Choroid plexus epithelial cell (primary cell): ENCODE data around the gene ARNT2.

Experiments
- DNase-seq: peaks from one replicate; pipeline ENCODE4 v3.0.0-alpha.2; 2010; ENCODE audit warnings: low read depth
- H3K4me3 ChIP-seq: 2 replicates; pipeline ENCODE4 v1.5.1; 2011; ENCODE audit warnings: low read depth, mild to moderate bottlenecking, control low read depth, low read length, moderate library complexity
- CTCF ChIP-seq: conservative IDR thresholded peaks from 2 replicates; pipeline ENCODE4 v1.5.1; 2011; ENCODE audit warnings: low read depth, mild to moderate bottlenecking, control low read depth, inconsistent platforms, low read length, moderate library complexity

The ARNT2 gene

GRCh38 chr15:80549191-80549590 lies 145.0 kb downstream of the ARNT2 start:
- no peak for TF ChIP-seq CTCF
- DNase-seq, result peak; percentile 86
- peak overlapping the region; percentile 35 for H3K4me3 ChIP-seq

GRCh38 chr15:80549654-80550053 lies 145.5 kb downstream of the ARNT2 start:
- peak; percentile 55 for DNase-seq
- H3K4me3 ChIP-seq, result peak overlapping the region; percentile 35
- no peak for TF ChIP-seq CTCF

GRCh38 chr15:80550219-80550907 lies 146.2 kb downstream of the ARNT2 start:
- peak overlapping the region; percentile 48 for H3K4me3 ChIP-seq
- peak; percentile 99 for DNase-seq
- TF ChIP-seq CTCF, result no peak

GRCh38 chr15:80550908-80551260 lies 146.7 kb downstream of the ARNT2 start:
- DNase-seq, result peak; percentile 79

DNA sequence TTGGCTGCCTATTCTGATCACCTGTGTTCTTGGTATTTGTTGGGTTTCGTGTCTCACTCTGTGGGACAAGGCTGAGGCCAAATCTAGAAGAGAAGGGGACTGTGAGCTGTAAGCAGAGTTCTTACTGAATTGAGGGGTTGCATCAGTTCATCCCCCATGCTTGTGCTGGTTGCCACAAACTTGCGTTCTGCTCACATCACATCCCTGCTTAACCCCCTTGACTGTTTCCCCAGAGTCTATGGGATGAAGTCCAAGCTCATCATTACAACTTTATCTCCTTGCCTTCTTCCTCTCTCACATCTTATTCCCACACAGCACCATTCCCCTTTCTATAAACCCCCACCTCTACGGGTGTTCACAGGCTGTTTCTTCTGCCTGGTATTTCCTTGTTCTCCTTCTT lies 147.2 kb downstream of the ARNT2 start:
- DNase-seq, result peak; percentile 52
- TF ChIP-seq CTCF, result no peak
- peak overlapping the region; percentile 48 for H3K4me3 ChIP-seq

More at GRCh38 chr15:80550908-80551260, 146.7 kb downstream of the ARNT2 start:
- no peak for TF ChIP-seq CTCF
- H3K4me3 ChIP-seq, result peak overlapping the region; percentile 48

GRCh38 chr15:80554560-80554959 lies 150.4 kb downstream of the ARNT2 start:
- no peak overlapping the region for H3K4me3 ChIP-seq
- TF ChIP-seq CTCF, result no peak
- DNase-seq, result no peak

GRCh38 chr15:80556694-80557367 lies 152.6 kb downstream of the ARNT2 start:
- H3K4me3 ChIP-seq, result no peak overlapping the region
- TF ChIP-seq CTCF, result no peak
- no peak for DNase-seq
